ENCODE measurements around the gene TNFRSF6B.

TNFRSF6B gene

GRCh38 chr20:63740070-63740626 lies 43.7 kb downstream of the TNFRSF6B start:
- TF ChIP-seq, protein P1, sequence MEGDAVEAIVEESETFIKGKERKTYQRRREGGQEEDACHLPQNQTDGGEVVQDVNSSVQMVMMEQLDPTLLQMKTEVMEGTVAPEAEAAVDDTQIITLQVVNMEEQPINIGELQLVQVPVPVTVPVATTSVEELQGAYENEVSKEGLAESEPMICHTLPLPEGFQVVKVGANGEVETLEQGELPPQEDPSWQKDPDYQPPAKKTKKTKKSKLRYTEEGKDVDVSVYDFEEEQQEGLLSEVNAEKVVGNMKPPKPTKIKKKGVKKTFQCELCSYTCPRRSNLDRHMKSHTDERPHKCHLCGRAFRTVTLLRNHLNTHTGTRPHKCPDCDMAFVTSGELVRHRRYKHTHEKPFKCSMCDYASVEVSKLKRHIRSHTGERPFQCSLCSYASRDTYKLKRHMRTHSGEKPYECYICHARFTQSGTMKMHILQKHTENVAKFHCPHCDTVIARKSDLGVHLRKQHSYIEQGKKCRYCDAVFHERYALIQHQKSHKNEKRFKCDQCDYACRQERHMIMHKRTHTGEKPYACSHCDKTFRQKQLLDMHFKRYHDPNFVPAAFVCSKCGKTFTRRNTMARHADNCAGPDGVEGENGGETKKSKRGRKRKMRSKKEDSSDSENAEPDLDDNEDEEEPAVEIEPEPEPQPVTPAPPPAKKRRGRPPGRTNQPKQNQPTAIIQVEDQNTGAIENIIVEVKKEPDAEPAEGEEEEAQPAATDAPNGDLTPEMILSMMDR (IDR thresholded peaks at IDR 0.05; ENCODE audit: low read depth, low read length) = no peak
- H3K4me3 ChIP-seq (ENCODE audit: low read depth, low read length) = peak overlapping the region; percentile 70

- TF ChIP-seq, protein P1 (IDR thresholded peaks at IDR 0.05; ENCODE audit: low read depth, low read length) = no peak
- H3K4me3 ChIP-seq (ENCODE audit: low read depth, low read length) = peak overlapping the region; percentile 70
Observed at GRCh38 chr20:63740627-63741353, 44.3 kb downstream of the TNFRSF6B start.

DNA sequence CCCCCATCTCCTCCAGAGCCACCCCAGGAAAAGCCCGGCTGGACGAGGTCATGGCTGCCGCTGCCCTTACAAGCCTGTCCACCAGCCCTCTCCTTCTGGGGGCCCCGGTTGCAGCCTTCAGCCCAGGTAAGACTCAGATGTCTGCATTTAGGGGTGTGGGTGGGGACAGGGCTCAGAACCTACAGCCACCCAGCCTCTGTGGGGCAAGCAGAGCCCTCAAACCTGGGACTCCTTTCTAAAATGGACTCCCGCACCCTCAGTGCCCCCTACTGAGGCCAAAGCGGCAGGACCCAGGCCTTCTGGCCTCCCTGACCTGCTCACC lies 44.9 kb downstream of the TNFRSF6B start:
- TF ChIP-seq, protein P1 (IDR thresholded peaks at IDR 0.05; ENCODE audit: low read depth, low read length) = no peak
- peak overlapping the region; percentile 70 for H3K4me3 ChIP-seq (ENCODE audit: low read depth, low read length)

- TF ChIP-seq, protein P1 (IDR thresholded peaks at IDR 0.05; ENCODE audit: low read depth, low read length) = no peak
- peak overlapping the region; percentile 70 for H3K4me3 ChIP-seq (ENCODE audit: low read depth, low read length)
Observed at GRCh38 chr20:63741676-63742380, 45.4 kb downstream of the TNFRSF6B start.

DNA sequence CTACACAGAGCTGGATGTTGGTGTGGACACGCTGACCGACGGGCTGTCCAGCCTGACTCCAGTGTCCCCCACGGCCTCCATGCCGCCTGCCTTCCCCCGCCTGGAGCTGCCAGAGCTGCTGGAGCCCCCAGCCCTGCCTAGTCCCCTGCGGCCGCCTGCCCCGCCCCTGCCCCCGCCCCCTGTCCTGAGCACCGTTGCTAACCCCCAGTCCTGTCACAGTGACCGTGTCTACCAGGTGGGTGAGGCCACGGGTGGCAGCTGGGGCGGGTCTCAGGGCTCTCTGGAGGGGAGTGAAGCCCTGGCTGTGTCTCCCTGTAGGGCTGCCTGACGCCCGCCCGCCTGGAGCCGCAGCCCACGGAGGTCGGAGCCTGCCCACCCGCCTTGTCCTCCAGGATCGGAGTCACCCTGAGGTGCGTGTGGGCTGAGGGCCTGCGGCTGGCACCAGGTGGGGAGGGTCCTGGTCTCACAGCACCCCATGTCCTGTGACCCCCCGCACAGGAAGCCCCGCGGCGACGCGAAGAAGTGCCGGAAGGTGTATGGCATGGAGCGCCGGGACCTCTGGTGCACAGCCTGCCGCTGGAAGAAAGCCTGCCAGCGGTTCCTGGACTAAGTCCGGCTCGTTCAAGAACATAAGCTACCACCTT lies 46.1 kb downstream of the TNFRSF6B start:
- TF ChIP-seq, protein P1 (IDR thresholded peaks at IDR 0.05; ENCODE audit: low read depth, low read length) = no peak
- no peak overlapping the region for H3K4me3 ChIP-seq (ENCODE audit: low read depth, low read length)

DNA sequence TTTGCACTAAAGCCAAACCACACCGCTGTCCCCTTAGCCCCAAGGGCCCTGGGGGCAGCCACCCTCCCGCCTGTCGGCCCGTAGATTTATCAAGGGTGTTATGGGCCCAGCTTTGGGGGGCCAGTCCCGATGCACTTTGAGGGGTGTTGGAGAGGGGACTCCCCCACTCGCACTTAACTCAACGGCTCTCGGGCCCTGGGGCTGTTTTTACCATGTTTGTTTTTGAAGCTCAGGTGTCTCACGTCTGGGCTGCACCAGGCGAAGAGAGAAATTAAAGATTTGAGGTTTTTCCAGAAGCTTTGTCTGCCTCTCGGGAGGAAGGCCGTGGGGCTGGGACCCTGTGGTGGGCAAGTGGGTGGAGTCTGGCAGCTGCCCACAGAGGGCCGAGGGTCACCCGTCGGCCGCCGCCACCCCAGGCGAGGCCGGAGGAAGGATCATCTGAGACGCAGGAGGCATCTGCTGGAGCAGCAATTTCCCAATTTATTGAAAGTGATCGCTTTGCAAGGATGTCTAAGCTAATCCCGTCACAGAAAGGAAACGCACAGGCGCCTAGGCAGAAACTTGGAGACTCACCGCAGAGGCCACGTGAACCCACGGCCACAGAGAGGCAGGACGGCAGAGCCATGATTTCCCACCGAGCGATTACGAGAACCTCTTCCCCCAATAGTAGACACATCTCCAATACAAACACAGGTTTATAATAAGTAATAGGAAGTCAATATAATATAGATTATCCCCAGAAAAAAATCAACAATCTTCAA lies 46.9 kb downstream of the TNFRSF6B start:
- TF ChIP-seq, protein P1 (IDR thresholded peaks at IDR 0.05; ENCODE audit: low read depth, low read length) = no peak

More for the DNA sequence above, 46.9 kb downstream of the TNFRSF6B start:
- no peak overlapping the region for H3K4me3 ChIP-seq (ENCODE audit: low read depth, low read length)
